ENCODE measurements around the gene PPP1R14C.

PPP1R14C gene

DNA sequence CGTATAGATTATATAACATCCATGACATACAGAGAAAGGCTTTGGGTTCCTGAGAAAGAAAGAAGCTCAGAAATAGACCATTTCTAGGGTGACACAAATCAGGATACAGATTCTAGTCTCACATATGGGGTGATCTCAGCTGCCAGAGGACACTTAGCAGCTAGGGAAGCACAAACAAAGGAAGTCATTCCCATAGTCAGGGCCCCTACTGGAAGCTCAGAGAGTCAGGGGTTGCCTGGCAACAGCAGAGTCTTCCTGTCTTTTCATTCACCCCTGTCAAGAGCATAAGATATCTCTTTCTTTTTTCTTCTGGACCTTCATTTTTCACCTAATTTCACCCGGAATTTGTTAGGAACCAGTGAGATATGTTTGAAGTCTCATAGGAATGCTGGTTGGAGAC, 144.1 kb downstream of the PPP1R14C start:
- Histone ChIP-seq H4K20me1 (ENCODE audit: insufficient read depth) (no peaks in the 10 kb centered on the region), H3K4me2 (no peak overlapping the region), H3K27me3 (ENCODE audit: insufficient read depth, low read depth) (no peaks in the 10 kb centered on the region), H3K4me3 (IDR thresholded peaks at IDR 0.05; ENCODE audit: insufficient read depth, low read depth, low read length) (no peak overlapping the region), H3K4me1 (ENCODE audit: low read depth, poor library complexity, severe bottlenecking) (no peaks in the 10 kb centered on the region), H3K36me3 (ENCODE audit: insufficient read depth) (no peaks in the 10 kb centered on the region), H3K27ac (no peak overlapping the region), H2AFZ (ENCODE audit: low read depth) (no peak overlapping the region), H3K79me2 (ENCODE audit: insufficient read depth, low read depth) (no peaks in the 10 kb centered on the region), H3K9ac (no peak overlapping the region)
- TF ChIP-seq, protein P1, sequence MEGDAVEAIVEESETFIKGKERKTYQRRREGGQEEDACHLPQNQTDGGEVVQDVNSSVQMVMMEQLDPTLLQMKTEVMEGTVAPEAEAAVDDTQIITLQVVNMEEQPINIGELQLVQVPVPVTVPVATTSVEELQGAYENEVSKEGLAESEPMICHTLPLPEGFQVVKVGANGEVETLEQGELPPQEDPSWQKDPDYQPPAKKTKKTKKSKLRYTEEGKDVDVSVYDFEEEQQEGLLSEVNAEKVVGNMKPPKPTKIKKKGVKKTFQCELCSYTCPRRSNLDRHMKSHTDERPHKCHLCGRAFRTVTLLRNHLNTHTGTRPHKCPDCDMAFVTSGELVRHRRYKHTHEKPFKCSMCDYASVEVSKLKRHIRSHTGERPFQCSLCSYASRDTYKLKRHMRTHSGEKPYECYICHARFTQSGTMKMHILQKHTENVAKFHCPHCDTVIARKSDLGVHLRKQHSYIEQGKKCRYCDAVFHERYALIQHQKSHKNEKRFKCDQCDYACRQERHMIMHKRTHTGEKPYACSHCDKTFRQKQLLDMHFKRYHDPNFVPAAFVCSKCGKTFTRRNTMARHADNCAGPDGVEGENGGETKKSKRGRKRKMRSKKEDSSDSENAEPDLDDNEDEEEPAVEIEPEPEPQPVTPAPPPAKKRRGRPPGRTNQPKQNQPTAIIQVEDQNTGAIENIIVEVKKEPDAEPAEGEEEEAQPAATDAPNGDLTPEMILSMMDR (conservative IDR thresholded peaks at IDR 0.05; ENCODE audit: low read depth, low read length): no peak

DNA sequence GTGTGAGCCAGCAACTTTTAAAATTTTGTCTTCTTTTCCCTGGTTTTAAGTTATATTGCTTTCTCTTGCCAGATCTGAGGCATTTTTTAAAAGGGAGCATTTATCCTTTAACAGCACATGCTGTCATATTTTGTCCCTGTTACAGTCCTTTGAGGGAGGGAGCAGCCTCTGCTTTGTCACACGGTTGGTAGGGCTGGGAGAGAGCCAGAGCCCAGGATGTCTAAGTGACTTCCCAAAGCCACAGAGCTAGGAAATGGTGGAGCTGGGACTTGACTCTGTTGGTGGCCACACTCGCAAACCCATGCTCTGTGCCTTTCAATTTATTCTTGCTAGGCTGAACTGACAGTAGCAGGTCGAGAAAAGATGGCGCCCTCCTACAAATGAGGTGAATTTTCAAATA, 145.6 kb downstream of the PPP1R14C start:
- Histone ChIP-seq H3K27ac (no peak overlapping the region), H2AFZ (ENCODE audit: low read depth) (no peak overlapping the region), H3K4me2 (no peak overlapping the region), H3K4me3 (IDR thresholded peaks at IDR 0.05; ENCODE audit: insufficient read depth, low read depth, low read length) (no peak overlapping the region), H3K27me3 (ENCODE audit: insufficient read depth, low read depth) (no peaks in the 10 kb centered on the region), H4K20me1 (ENCODE audit: insufficient read depth) (no peaks in the 10 kb centered on the region), H3K4me1 (ENCODE audit: low read depth, poor library complexity, severe bottlenecking) (no peaks in the 10 kb centered on the region), H3K36me3 (ENCODE audit: insufficient read depth) (no peaks in the 10 kb centered on the region), H3K9ac (no peak overlapping the region), H3K79me2 (ENCODE audit: insufficient read depth, low read depth) (no peaks in the 10 kb centered on the region)
- TF ChIP-seq, protein P1 (conservative IDR thresholded peaks at IDR 0.05; ENCODE audit: low read depth, low read length): no peak

DNA sequence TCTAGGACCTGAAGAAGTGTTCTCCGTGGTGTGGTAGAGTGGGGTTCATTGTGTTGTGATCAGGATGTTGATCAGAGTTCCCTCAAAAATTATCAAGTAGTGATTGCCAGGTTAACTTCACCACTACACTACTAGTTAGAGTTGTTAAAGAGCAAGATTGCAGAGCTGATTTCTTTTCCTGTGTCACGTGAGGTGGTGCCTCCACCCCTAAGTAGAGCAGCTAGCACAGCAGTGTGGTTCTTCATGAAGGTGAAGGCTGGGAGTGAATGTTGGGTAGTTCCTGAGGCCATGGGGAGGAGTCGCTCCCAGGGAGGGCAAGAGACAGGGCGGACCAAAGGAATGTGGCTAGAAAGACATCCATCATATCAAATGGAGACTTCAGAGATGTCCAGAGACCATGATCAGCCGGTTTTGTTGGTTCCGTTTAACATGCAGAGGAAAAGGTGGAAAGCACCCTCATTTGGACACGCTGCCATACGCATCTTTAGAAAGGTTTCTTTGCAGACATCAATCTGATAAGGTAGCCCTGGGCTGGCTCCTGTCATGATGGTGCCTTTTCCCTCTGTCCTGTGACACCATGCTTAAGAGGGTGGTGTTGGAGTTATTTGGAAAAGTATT, 146.7 kb downstream of the PPP1R14C start:
- TF ChIP-seq, protein P1 (conservative IDR thresholded peaks at IDR 0.05; ENCODE audit: low read depth, low read length): no peak
- Histone ChIP-seq H2AFZ (ENCODE audit: low read depth) (no peak overlapping the region), H3K4me1 (ENCODE audit: low read depth, poor library complexity, severe bottlenecking) (no peaks in the 10 kb centered on the region), H3K27ac (no peak overlapping the region), H3K79me2 (ENCODE audit: insufficient read depth, low read depth) (no peaks in the 10 kb centered on the region), H3K4me2 (no peak overlapping the region), H3K4me3 (IDR thresholded peaks at IDR 0.05; ENCODE audit: insufficient read depth, low read depth, low read length) (no peak overlapping the region), H3K9ac (no peak overlapping the region), H3K36me3 (ENCODE audit: insufficient read depth) (no peaks in the 10 kb centered on the region), H3K27me3 (ENCODE audit: insufficient read depth, low read depth) (no peaks in the 10 kb centered on the region), H4K20me1 (ENCODE audit: insufficient read depth) (no peaks in the 10 kb centered on the region)

DNA sequence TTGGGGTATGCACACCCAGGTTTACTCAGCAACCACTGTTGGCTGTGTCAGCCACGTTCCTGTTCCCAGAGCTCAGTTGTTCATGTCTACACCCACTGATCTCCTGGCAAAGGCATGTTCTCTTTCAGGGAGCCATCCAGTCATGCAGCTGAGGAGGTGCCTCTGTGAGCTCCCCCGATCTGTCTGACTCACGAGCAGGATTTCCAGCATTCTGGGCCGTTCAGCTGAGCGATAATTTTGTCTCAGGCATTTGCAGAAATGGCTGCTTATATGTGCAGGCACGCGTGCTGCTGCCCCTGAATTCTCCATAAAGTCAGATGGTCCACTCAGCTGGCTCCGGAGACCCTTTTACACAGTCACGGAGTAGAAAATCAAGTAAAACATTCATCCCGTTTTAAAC, 147.6 kb downstream of the PPP1R14C start:
- Histone ChIP-seq H3K27ac (no peak overlapping the region), H4K20me1 (ENCODE audit: insufficient read depth) (no peaks in the 10 kb centered on the region), H3K4me3 (IDR thresholded peaks at IDR 0.05; ENCODE audit: insufficient read depth, low read depth, low read length) (no peak overlapping the region), H2AFZ (ENCODE audit: low read depth) (no peak overlapping the region), H3K4me1 (ENCODE audit: low read depth, poor library complexity, severe bottlenecking) (no peaks in the 10 kb centered on the region), H3K36me3 (ENCODE audit: insufficient read depth) (no peaks in the 10 kb centered on the region), H3K27me3 (ENCODE audit: insufficient read depth, low read depth) (no peaks in the 10 kb centered on the region), H3K4me2 (no peak overlapping the region), H3K79me2 (ENCODE audit: insufficient read depth, low read depth) (no peaks in the 10 kb centered on the region), H3K9ac (no peak overlapping the region)
- TF ChIP-seq, protein P1 (conservative IDR thresholded peaks at IDR 0.05; ENCODE audit: low read depth, low read length): no peak
